ENCODE measurements around the gene BRPF1. TPM values are rescaled to one million over a fixed set of nuclear protein-coding genes. Genes with fewer than 3 reads are reported as not detected.

The BRPF1 gene
- total and polyA plus RNA-seq, 4 experiments from 2014 or later, result 3.0 to 40.5 (median 31.8) TPM

DNA sequence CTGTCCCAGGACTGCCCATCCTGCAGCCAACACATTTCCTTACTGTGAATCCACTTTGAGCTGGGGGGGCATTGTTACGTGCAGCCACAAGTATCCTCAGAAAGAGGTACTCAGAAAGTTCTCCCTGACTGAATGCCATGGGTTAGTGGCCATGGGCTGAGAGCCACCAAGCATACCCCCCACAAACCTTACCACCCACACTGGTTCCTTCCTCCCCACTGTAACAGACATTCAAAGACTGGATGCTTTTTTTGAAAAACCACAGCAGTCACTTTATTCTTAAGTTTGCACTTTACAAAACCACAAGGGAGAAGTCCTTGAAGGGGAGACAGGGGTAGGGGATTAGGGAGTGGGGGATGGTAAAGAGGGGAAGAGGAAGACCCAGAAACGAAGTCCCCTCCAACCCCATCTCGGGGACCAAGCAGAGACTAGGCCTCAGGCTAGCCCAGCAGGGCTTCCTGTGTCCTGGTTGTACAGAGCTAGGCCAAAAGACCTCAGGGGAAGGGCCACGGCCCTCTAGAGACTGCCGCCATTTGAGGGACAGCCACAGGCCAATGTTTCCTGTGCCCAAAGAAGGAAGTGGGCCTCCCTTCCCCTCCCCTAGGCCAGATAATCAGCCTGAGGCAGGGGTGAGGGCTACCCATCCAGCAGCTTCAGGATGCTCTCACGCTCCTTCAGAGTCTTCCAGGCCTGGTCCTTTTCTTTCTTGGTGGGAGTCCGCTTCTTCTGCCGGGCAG lies 48.4 kb downstream of the BRPF1 start:
- Mint-ChIP-seq H3K4me1 (peaks cover 40 to 57% (median 48%) of the 10 kb centered on the region in 4 donors), H3K27me3 (no peaks in the 10 kb centered on the region), H3K9me3 (no peaks in the 10 kb centered on the region), H3K27ac (peak overlapping the region; percentile 73 to 90 (median 89)), H3K36me3 (peaks cover 15 to 27% of the 10 kb centered on the region in 2 donors), H3K4me3 (peak overlapping the region in 7 of 8 donors; percentile 39 to 77 (median 69))
- ChIA-PET POLR2A (ENCODE audit: partially characterized antibody) (interaction anchor here (0.6 to 2.8 kb wide), 6 partner anchors 13 to 153 kb away, joined by 3 to 11 read pairs (median 6); partner anchors contain the start of genes ARPC4, BRPF1, CRELD1 and TADA3), CTCF (ENCODE audit: partially characterized antibody) (interaction anchor here (1.3 to 1.5 kb wide), 2 partner anchors 13 to 34 kb away, joined by 3 read pairs; partner anchors contain the start of genes ARPC4 and TADA3)
- intact Hi-C loops (cut with micrococcal nuclease), result loop anchor here (5.0 kb wide), 1 partner anchor 957 kb away; no protein-coding TSS in a partner anchor
- H3K4me1 ChIP-seq (ENCODE audit: insufficient read depth, low read length), result peaks cover 45% of the 10 kb centered on the region
- peak overlapping the region in 1 of 2 donors; percentile 2 for H3K4me3 ChIP-seq (ENCODE audit: low read length in 2 of 2)
- DNase-seq, result peak in 4 of 5 donors; percentile 19 to 50 (median 36)
- H3K27ac ChIP-seq (ENCODE audit: low read depth, low read length), result peak overlapping the region; percentile 50
- no peaks in the 10 kb centered on the region for H3K27me3 ChIP-seq (ENCODE audit: insufficient read depth, low read length)
- no peaks in the 10 kb centered on the region for H3K9me3 ChIP-seq (ENCODE audit: control insufficient read depth in 1 of 2, low read length in 2 of 2)
- peaks cover 14% of the 10 kb centered on the region for H3K36me3 ChIP-seq (ENCODE audit: insufficient read depth, low read length)

DNA sequence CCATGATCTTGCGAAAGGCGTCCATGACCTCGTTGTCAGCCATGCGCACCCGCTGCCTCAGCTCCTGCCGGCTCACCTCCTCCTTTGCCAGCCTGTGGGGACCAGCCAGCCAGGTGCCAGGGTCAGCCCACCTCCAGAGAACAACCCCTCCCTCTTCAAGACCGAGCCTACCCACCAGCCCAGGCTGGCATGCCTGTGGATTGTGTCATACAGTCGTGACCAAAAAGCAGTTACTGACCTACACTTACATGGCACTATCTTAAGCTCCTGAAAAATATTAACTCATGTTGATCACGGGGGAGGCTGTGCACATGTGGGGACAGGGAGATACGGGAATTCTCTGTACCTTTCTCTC lies 48.9 kb downstream of the BRPF1 start:
- H3K36me3 Mint-ChIP-seq, result peaks cover 20 to 31% of the 10 kb centered on the region in 2 donors
- peak overlapping the region; percentile 17 to 77 (median 54) for H3K4me3 Mint-ChIP-seq
- H3K27me3 Mint-ChIP-seq, result no peaks in the 10 kb centered on the region
- peaks cover 40 to 57% (median 48%) of the 10 kb centered on the region in 4 donors for H3K4me1 Mint-ChIP-seq
- peaks cover 14% of the 10 kb centered on the region for H3K36me3 ChIP-seq (ENCODE audit: insufficient read depth, low read length)
- H3K4me1 ChIP-seq (ENCODE audit: insufficient read depth, low read length), result peaks cover 45% of the 10 kb centered on the region
- ChIA-PET POLR2A (ENCODE audit: partially characterized antibody) (interaction anchor here (0.6 to 2.3 kb wide), 6 partner anchors 12 to 153 kb away, joined by 3 to 11 read pairs (median 4); partner anchors contain the start of genes ARPC4, BRPF1, CRELD1 and TADA3), CTCF (ENCODE audit: partially characterized antibody) (interaction anchor here (1.1 to 1.9 kb wide), 4 partner anchors 9 to 152 kb away, joined by 3 to 8 read pairs (median 3); partner anchors contain the start of genes ARPC4 and TADA3)
- H3K9me3 ChIP-seq (ENCODE audit: control insufficient read depth in 1 of 2, low read length in 2 of 2), result no peaks in the 10 kb centered on the region
- intact Hi-C loops (cut with micrococcal nuclease), result loop anchor here (5.0 kb wide), 1 partner anchor 957 kb away; no protein-coding TSS in a partner anchor
- no peak for DNase-seq
- H3K27ac ChIP-seq (ENCODE audit: low read depth, low read length), result peak overlapping the region; percentile 50
- H3K4me3 ChIP-seq (ENCODE audit: low read length in 2 of 2), result no peak overlapping the region
- peak overlapping the region; percentile 73 to 90 (median 89) for H3K27ac Mint-ChIP-seq
- no peaks in the 10 kb centered on the region for H3K9me3 Mint-ChIP-seq
- no peaks in the 10 kb centered on the region for H3K27me3 ChIP-seq (ENCODE audit: insufficient read depth, low read length)

DNA sequence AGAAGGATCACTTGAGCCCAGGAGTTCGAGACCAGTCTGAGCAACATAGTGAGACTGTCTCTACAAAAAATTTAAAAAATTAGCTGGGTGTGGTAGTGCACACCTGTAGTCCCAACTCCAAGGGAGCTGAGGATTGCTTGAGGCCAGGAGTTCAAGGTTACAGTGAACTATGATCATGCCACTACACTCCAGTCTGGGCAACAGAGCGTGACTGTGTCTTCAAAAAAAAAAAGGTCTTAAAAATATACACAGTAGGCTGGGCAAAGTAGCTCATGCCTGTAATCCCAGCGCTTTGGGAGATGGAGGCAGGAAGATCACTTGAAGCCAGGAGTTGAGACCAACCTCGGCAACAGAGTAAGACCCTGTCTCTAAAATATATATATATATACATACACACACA lies 49.4 kb downstream of the BRPF1 start:
- Histone ChIP-seq H3K36me3 (ENCODE audit: insufficient read depth, low read length) (peaks cover 14% of the 10 kb centered on the region), H3K4me1 (ENCODE audit: insufficient read depth, low read length) (peaks cover 45% of the 10 kb centered on the region), H3K27ac (ENCODE audit: low read depth, low read length) (no peak overlapping the region), H3K27me3 (ENCODE audit: insufficient read depth, low read length) (no peaks in the 10 kb centered on the region), H3K4me3 (ENCODE audit: low read length in 2 of 2) (no peak overlapping the region), H3K9me3 (ENCODE audit: control insufficient read depth in 1 of 2, low read length in 2 of 2) (no peaks in the 10 kb centered on the region)
- H3K27me3 Mint-ChIP-seq, result no peaks in the 10 kb centered on the region
- no peaks in the 10 kb centered on the region for H3K9me3 Mint-ChIP-seq
- H3K36me3 Mint-ChIP-seq, result peaks cover 22 to 34% of the 10 kb centered on the region in 2 donors
- peaks cover 41 to 57% (median 48%) of the 10 kb centered on the region in 4 donors for H3K4me1 Mint-ChIP-seq
- ChIA-PET CTCF (ENCODE audit: partially characterized antibody) (interaction anchor here (1.1 to 1.9 kb wide), 5 partner anchors 9 to 151 kb away, joined by 3 to 8 read pairs (median 3); partner anchors contain the start of genes ARPC4 and TADA3), POLR2A (ENCODE audit: partially characterized antibody) (interaction anchor here (0.6 to 2.3 kb wide), 7 partner anchors 10 to 152 kb away, joined by 3 to 11 read pairs (median 3); partner anchors contain the start of genes ARPC4, BRPF1, OGG1 and TADA3)
- H3K4me3 Mint-ChIP-seq, result peak overlapping the region in 3 of 8 donors; percentile 17 to 77 (median 71)
- H3K27ac Mint-ChIP-seq, result peak overlapping the region; percentile 66 to 90 (median 89)
- DNase-seq, result no peak
- intact Hi-C loops (cut with micrococcal nuclease), result loop anchor here (5.0 kb wide), 1 partner anchor 956 kb away; no protein-coding TSS in a partner anchor

DNA sequence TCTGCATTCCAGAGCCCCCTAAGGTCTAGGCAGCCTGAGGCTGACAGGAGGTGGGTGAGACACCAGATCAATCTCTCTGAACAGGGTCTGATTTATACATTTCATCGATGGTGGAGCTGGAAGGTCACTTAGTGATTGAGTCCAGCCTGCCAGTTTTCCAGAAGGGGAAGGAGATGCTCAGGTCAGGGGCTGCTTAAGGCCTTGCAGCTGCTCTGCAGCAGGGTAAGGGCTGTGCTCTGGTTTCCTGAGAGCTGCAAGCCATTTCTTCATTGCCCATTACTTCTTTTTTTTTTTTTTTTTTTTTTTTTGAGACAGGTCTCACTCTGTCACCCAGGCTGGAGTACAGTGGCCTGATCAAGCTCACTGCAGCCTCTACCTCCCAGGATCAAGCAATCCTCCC lies 50.0 kb downstream of the BRPF1 start:
- H3K36me3 Mint-ChIP-seq, result peaks cover 28 to 39% of the 10 kb centered on the region in 2 donors
- Histone ChIP-seq H3K9me3 (ENCODE audit: control insufficient read depth in 1 of 2, low read length in 2 of 2) (no peaks in the 10 kb centered on the region), H3K27ac (ENCODE audit: low read depth, low read length) (no peak overlapping the region), H3K4me1 (ENCODE audit: insufficient read depth, low read length) (peaks cover 45% of the 10 kb centered on the region), H3K36me3 (ENCODE audit: insufficient read depth, low read length) (peaks cover 18% of the 10 kb centered on the region), H3K27me3 (ENCODE audit: insufficient read depth, low read length) (no peaks in the 10 kb centered on the region), H3K4me3 (ENCODE audit: low read length in 2 of 2) (no peak overlapping the region)
- ChIA-PET POLR2A (ENCODE audit: partially characterized antibody) (interaction anchor here (0.6 to 2.3 kb wide), 7 partner anchors 9 to 151 kb away, joined by 3 to 15 read pairs (median 3); partner anchors contain the start of genes ARPC4, BRPF1, OGG1 and TADA3), CTCF (ENCODE audit: partially characterized antibody) (interaction anchor here (0.5 to 1.9 kb wide), 8 partner anchors 9 to 370 kb away, joined by 3 to 8 read pairs (median 3); partner anchors contain the start of genes ARPC4, BRPF1 and TADA3)
- H3K4me3 Mint-ChIP-seq, result peak overlapping the region in 2 of 8 donors; percentile 16 to 24
- peak overlapping the region in 3 of 7 donors; percentile 66 to 88 (median 68) for H3K27ac Mint-ChIP-seq
- intact Hi-C loops (cut with micrococcal nuclease), result loop anchor here (5.0 kb wide), 1 partner anchor 956 kb away; no protein-coding TSS in a partner anchor
- H3K4me1 Mint-ChIP-seq, result peaks cover 42 to 60% (median 52%) of the 10 kb centered on the region in 4 donors
- no peaks in the 10 kb centered on the region for H3K27me3 Mint-ChIP-seq
- no peaks in the 10 kb centered on the region for H3K9me3 Mint-ChIP-seq
- DNase-seq, result no peak

DNA sequence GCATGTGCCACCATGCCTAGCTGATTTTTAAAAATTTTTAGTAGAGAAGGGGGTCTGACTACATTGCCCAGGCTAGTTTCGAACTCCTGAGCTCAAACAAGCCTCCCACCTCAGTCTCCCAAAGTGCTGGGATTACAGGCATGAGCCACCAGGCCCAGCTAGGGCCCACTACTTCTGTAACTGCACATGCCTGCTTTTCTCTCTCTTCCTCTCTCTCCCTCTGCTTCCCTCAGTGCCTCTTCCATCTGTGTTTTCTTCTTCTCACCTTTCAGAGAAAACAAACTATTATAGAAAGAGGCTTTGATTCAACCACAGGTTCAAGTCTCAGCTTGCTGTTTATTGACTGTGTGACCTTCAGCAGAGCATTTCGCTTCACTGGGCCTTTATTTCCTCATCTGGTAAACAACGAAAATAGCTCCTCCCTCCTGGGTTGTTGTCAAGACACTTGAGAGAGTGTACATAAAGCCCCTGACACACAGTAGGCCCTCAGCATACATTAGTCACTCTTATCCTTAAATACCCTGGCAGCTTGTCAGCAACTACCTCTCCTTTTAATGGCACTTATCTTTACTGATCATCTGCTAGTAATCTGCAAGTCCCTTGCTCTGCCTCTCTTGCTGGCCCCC lies 50.6 kb downstream of the BRPF1 start:
- H3K9me3 Mint-ChIP-seq, result no peaks in the 10 kb centered on the region
- peaks cover 48% of the 10 kb centered on the region for H3K4me1 ChIP-seq (ENCODE audit: insufficient read depth, low read length)
- H3K27me3 Mint-ChIP-seq, result no peaks in the 10 kb centered on the region
- H3K4me1 Mint-ChIP-seq, result peaks cover 41 to 61% (median 54%) of the 10 kb centered on the region in 4 donors
- no peak overlapping the region for H3K27ac ChIP-seq (ENCODE audit: low read depth, low read length)
- H3K36me3 Mint-ChIP-seq, result peaks cover 33 to 44% of the 10 kb centered on the region in 2 donors
- H3K4me3 Mint-ChIP-seq, result peak overlapping the region in 2 of 8 donors; percentile 24 to 46
- H3K27ac Mint-ChIP-seq, result peak overlapping the region in 5 of 7 donors; percentile 9 to 89 (median 43)
- POLR2A ChIA-PET (ENCODE audit: partially characterized antibody), result interaction anchor here (1.2 to 2.3 kb wide), 7 partner anchors 9 to 151 kb away, joined by 3 to 15 read pairs (median 3); partner anchors contain the start of genes ARPC4, BRPF1, OGG1 and TADA3
- intact Hi-C loops (cut with micrococcal nuclease), result loop anchor here (5.0 kb wide), 1 partner anchor 955 kb away; no protein-coding TSS in a partner anchor
- no peaks in the 10 kb centered on the region for H3K9me3 ChIP-seq (ENCODE audit: control insufficient read depth in 1 of 2, low read length in 2 of 2)
- no peak for DNase-seq
- H3K27me3 ChIP-seq (ENCODE audit: insufficient read depth, low read length), result no peaks in the 10 kb centered on the region
- CTCF ChIA-PET (ENCODE audit: partially characterized antibody), result interaction anchor here (0.5 to 1.9 kb wide), 8 partner anchors 8 to 370 kb away, joined by 3 to 8 read pairs (median 3); partner anchors contain the start of genes ARPC4, BRPF1 and TADA3
- H3K4me3 ChIP-seq (ENCODE audit: low read length in 2 of 2), result no peak overlapping the region
- peaks cover 23% of the 10 kb centered on the region for H3K36me3 ChIP-seq (ENCODE audit: insufficient read depth, low read length)

DNA sequence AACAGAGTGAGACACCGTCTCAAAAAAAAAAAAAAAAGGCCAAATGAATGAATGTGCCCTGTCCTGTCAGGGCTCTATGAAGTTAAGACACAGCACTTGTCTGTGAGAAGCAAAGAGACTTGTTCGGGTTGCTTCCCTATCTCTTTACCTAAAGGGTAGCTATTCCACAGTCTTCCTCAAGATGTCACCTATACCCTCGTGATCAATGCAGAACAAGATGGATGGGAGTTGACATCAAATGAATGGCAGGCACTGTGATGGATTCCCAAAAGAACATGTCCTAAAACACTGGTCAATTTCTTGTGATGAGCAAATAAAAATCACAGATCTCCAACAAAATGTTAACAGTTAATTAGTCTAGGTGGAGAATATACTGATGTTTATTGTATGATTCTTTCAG lies 51.2 kb downstream of the BRPF1 start:
- no peak overlapping the region for H3K27ac ChIP-seq (ENCODE audit: low read depth, low read length)
- ChIA-PET CTCF (ENCODE audit: partially characterized antibody) (interaction anchor here (0.9 to 1.4 kb wide), 4 partner anchors 48 to 163 kb away, joined by 3 to 6 read pairs (median 3); partner anchors contain the start of gene BRPF1), POLR2A (ENCODE audit: partially characterized antibody) (interaction anchor here (1.2 to 2.1 kb wide), 4 partner anchors 8 to 30 kb away, joined by 3 to 15 read pairs (median 4); partner anchors contain the start of genes ARPC4 and TADA3)
- H3K36me3 Mint-ChIP-seq, result peaks cover 37 to 50% of the 10 kb centered on the region in 2 donors
- intact Hi-C loops (cut with micrococcal nuclease), result loop anchor here (5.0 kb wide), 1 partner anchor 955 kb away; no protein-coding TSS in a partner anchor
- no peaks in the 10 kb centered on the region for H3K27me3 ChIP-seq (ENCODE audit: insufficient read depth, low read length)
- H3K9me3 Mint-ChIP-seq, result no peaks in the 10 kb centered on the region
- peak in 2 of 5 donors; percentile 11 to 16 for DNase-seq
- H3K27ac Mint-ChIP-seq, result peak overlapping the region in 1 of 7 donors; percentile 59
- H3K4me3 Mint-ChIP-seq, result peak overlapping the region in 1 of 8 donors; percentile 24
- no peak overlapping the region for H3K4me3 ChIP-seq (ENCODE audit: low read length in 2 of 2)
- H3K9me3 ChIP-seq (ENCODE audit: control insufficient read depth in 1 of 2, low read length in 2 of 2), result no peaks in the 10 kb centered on the region
- H3K27me3 Mint-ChIP-seq, result no peaks in the 10 kb centered on the region
- peaks cover 52% of the 10 kb centered on the region for H3K4me1 ChIP-seq (ENCODE audit: insufficient read depth, low read length)
- peaks cover 44 to 65% (median 56%) of the 10 kb centered on the region in 4 donors for H3K4me1 Mint-ChIP-seq
- H3K36me3 ChIP-seq (ENCODE audit: insufficient read depth, low read length), result peaks cover 28% of the 10 kb centered on the region
